SU-DHL-6 (cell line): ENCODE results near the gene RBMS1.

Experiments used
- EZH2phosphoT487 ChIP-seq: fragments of 200-600 bp; sonication (generic), shearing (Covaris generic); conservative IDR thresholded peaks from 2 replicates; pipeline ENCODE4 v1.6.1; 2018; ENCODE audit warnings: mild to moderate bottlenecking, antibody characterized with exemption, low read length, moderate library complexity, mixed read lengths
- TF ChIP-seq, protein P1 (sequence below): fragments of 200-600 bp; sonication (generic); IDR thresholded peaks from one replicate; pipeline ENCODE4 v1.5.1; 2017; ENCODE audit warnings: antibody characterized with exemption, mild to moderate bottlenecking, low read length, moderate library complexity; ENCODE audit not compliant: insufficient read depth, poor library complexity, severe bottlenecking

DNA sequence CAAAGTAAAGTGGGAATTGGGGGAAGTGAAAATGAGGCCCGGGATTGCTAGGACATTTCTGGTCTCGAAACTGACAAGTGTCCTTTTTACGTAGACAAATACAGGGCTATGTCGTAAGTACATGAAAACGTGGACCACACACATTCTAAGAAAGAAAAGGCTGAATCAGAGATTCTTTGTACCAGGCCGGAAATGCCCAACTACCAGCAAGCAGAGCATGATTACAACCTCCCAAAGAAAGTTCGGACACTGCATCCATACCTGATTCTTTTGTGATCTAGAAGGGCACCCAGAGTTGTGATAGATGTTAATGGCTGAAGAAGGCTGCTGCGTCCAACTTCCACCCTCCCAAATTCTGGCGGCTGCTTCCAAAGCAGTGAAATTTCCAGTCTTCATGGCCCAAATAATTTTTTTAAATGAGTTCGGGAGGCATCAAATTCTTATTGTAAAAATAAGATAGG is 1.7 kb downstream of the RBMS1 start:
- TF ChIP-seq, protein P1, sequence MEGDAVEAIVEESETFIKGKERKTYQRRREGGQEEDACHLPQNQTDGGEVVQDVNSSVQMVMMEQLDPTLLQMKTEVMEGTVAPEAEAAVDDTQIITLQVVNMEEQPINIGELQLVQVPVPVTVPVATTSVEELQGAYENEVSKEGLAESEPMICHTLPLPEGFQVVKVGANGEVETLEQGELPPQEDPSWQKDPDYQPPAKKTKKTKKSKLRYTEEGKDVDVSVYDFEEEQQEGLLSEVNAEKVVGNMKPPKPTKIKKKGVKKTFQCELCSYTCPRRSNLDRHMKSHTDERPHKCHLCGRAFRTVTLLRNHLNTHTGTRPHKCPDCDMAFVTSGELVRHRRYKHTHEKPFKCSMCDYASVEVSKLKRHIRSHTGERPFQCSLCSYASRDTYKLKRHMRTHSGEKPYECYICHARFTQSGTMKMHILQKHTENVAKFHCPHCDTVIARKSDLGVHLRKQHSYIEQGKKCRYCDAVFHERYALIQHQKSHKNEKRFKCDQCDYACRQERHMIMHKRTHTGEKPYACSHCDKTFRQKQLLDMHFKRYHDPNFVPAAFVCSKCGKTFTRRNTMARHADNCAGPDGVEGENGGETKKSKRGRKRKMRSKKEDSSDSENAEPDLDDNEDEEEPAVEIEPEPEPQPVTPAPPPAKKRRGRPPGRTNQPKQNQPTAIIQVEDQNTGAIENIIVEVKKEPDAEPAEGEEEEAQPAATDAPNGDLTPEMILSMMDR: no peak
- no peak for TF ChIP-seq EZH2phosphoT487
